Keratinocyte (primary cell): ENCODE data around the gene GPR183. TPM values are rescaled to one million over a fixed set of nuclear protein-coding genes. Genes with fewer than 3 reads are reported as not detected.

Source experiments
- DNase-seq: peaks from one replicate; pipeline ENCODE4 v3.0.0-alpha.2; 2011; ENCODE audit warnings: low read depth, missing footprints, low spot score
- FAIRE-seq: peaks from 2 replicates; lab custom pipeline; 2011; peaks lifted over from hg19 to GRCh38; lab: Jason Lieb, UNC
- H2AFZ ChIP-seq: 2 replicates; pipeline ENCODE4 v1.6.0; 2012; ENCODE audit warnings: low read length, control low read depth, inconsistent platforms; ENCODE audit not compliant: control insufficient read depth
- H3K27ac ChIP-seq: 2 replicates; pipeline ENCODE4 v1.5.1; 2011; ENCODE audit warnings: low read length; ENCODE audit not compliant: control insufficient read depth, insufficient read depth
- H3K27me3 ChIP-seq: 3 replicates; pipeline ENCODE4 v1.6.0; 2011; ENCODE audit warnings: low read length; ENCODE audit not compliant: control insufficient read depth, insufficient read depth; ENCODE audit errors: extremely low read depth
- H3K36me3 ChIP-seq, 2 experiments: 2 replicates in 1 of 2; 3 replicates in 1 of 2; pipeline ENCODE4 v1.5.1; 2011; ENCODE audit warnings: low read length in 2 of 2, mild to moderate bottlenecking in 1 of 2; ENCODE audit not compliant: control insufficient read depth in 2 of 2, insufficient read depth in 2 of 2; ENCODE audit errors: extremely low read depth in 1 of 2
- H3K4me1 ChIP-seq: 3 replicates; pipeline ENCODE4 v1.5.1; 2011; ENCODE audit warnings: low read length; ENCODE audit not compliant: control insufficient read depth, insufficient read depth; ENCODE audit errors: extremely low read depth
- H3K4me2 ChIP-seq: 3 replicates; pipeline ENCODE4 v1.6.0; 2011; ENCODE audit warnings: low read depth, low read length; ENCODE audit not compliant: control insufficient read depth, insufficient read depth; ENCODE audit errors: extremely low read depth
- H3K4me3 ChIP-seq, 3 experiments: fragments of 200-600 bp in 1 of 3; sonication (generic) in 1 of 3; 2 replicates in 2 of 3; 3 replicates in 1 of 3; pipeline ENCODE4 v1.5.1; 2011 to 2016; ENCODE audit warnings: low read length in 3 of 3, mild to moderate bottlenecking in 3 of 3, control low read depth in 2 of 3, inconsistent platforms in 1 of 3, low read depth in 1 of 3, mixed read lengths in 1 of 3, mixed run types in 1 of 3, moderate library complexity in 1 of 3; ENCODE audit not compliant: control insufficient read depth in 2 of 3, insufficient read depth in 2 of 3; ENCODE audit errors: extremely low read depth in 1 of 3
- H3K79me2 ChIP-seq: 2 replicates; pipeline ENCODE4 v1.6.0; 2012; ENCODE audit warnings: low read length; ENCODE audit not compliant: control insufficient read depth, insufficient read depth
- H3K9ac ChIP-seq: 3 replicates; pipeline ENCODE4 v1.6.0; 2011; ENCODE audit warnings: low read length; ENCODE audit not compliant: control insufficient read depth, insufficient read depth; ENCODE audit errors: extremely low read depth
- H3K9me1 ChIP-seq: 3 replicates; pipeline ENCODE4 v1.6.0; 2011; ENCODE audit warnings: low read length; ENCODE audit not compliant: control insufficient read depth, insufficient read depth; ENCODE audit errors: extremely low read depth
- H3K9me3 ChIP-seq: 2 replicates; pipeline ENCODE4 v1.5.1; 2012; ENCODE audit warnings: low read depth, low read length; ENCODE audit not compliant: control insufficient read depth
- H4K20me1 ChIP-seq: 3 replicates; pipeline ENCODE4 v1.6.0; 2011; ENCODE audit warnings: low read length; ENCODE audit not compliant: control insufficient read depth, insufficient read depth; ENCODE audit errors: extremely low read depth
- EZH2 ChIP-seq: IDR thresholded peaks from one replicate; pipeline ENCODE4 v1.6.1; 2012; ENCODE audit warnings: inconsistent platforms, mild to moderate bottlenecking, low read length, moderate library complexity
- dilution Hi-C: fragments of 300-500 bp; cut with MboI; formaldehyde crosslinking; loops from one replicate; pipeline ENCODE4 v1.7.0; 2020; ENCODE audit warnings: low sequenced_read_pairs; ENCODE audit not compliant: extremely low pct_ligation_motif_present
- polyA plus RNA-seq, 5 experiments: library from polyadenylated mRNA; depleted of rRNA in 3 of 5; stranded (reverse) in 3 of 5; stranded (forward) in 1 of 5; unstranded in 1 of 5; fragments of >200 nt; gene quantifications; 1 replicate in 1 of 5; 2 replicates in 3 of 5; 3 replicates in 1 of 5; pipeline versions ENCODE4 v1.2.1 to v1.2.3, GENCODE V29; 2011 to 2012; ENCODE audit warnings: missing spikeins in 2 of 5, low read depth in 1 of 5, low replicate concordance in 1 of 5
- TF ChIP-seq, protein P1 (sequence below), 3 experiments: IDR thresholded peaks in 1 of 3; conservative IDR thresholded peaks in 1 of 3; optimal IDR thresholded peaks in 1 of 3; 2 replicates in 2 of 3; 3 replicates in 1 of 3; pipeline versions ENCODE3 to v1.5.1; 2011; ENCODE audit warnings: low read length in 3 of 3, mild to moderate bottlenecking in 3 of 3, moderate library complexity in 2 of 3, control low read depth in 1 of 3, inconsistent platforms in 1 of 3; ENCODE audit not compliant: insufficient read depth in 2 of 3; ENCODE audit errors: extremely low read depth in 1 of 3

GPR183 gene
- polyA plus RNA-seq, 1 donor (not counting 4 experiments of a cell fraction or from before 2014, with no cell fraction given) = not detected

DNA sequence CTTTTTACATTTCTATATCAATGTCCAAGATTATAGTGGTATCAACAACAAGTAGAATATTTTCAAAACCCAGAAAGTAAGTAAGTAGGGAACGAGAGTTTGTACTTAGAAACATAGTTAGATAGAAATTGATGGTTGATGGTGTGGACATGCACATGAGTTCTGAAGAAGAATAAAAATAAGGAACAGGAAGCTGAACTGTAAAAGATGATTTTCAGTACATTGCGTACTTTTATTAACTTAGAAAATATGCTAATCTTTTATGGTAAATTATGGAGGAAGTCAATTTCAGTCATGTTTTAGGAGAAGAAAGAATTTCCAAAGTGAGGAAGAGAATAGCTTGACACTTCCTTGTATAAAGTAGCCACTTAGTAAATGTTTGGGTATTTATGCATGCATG lies 36.7 kb downstream of the GPR183 start:
- dilution Hi-C loops = no loop called here
- Histone ChIP-seq H3K4me3 (no peak overlapping the region), H3K4me2 (no peak overlapping the region), H3K9ac (no peak overlapping the region), H3K4me1 (no peaks in the 10 kb centered on the region), H3K36me3 (no peaks in the 10 kb centered on the region), H3K27ac (no peak overlapping the region), H3K9me1 (no peaks in the 10 kb centered on the region), H2AFZ (no peak overlapping the region), H4K20me1 (no peaks in the 10 kb centered on the region), H3K79me2 (peaks cover 8% of the 10 kb centered on the region), H3K9me3 (no peaks in the 10 kb centered on the region), H3K27me3 (no peaks in the 10 kb centered on the region)
- TF ChIP-seq, protein P1, sequence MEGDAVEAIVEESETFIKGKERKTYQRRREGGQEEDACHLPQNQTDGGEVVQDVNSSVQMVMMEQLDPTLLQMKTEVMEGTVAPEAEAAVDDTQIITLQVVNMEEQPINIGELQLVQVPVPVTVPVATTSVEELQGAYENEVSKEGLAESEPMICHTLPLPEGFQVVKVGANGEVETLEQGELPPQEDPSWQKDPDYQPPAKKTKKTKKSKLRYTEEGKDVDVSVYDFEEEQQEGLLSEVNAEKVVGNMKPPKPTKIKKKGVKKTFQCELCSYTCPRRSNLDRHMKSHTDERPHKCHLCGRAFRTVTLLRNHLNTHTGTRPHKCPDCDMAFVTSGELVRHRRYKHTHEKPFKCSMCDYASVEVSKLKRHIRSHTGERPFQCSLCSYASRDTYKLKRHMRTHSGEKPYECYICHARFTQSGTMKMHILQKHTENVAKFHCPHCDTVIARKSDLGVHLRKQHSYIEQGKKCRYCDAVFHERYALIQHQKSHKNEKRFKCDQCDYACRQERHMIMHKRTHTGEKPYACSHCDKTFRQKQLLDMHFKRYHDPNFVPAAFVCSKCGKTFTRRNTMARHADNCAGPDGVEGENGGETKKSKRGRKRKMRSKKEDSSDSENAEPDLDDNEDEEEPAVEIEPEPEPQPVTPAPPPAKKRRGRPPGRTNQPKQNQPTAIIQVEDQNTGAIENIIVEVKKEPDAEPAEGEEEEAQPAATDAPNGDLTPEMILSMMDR (optimal IDR thresholded peaks at IDR 0.05 in 1 of 3, IDR thresholded peaks at IDR 0.05 in 1 of 3, conservative IDR thresholded peaks at IDR 0.05 in 1 of 3; ENCODE audit: extremely low read depth in 1 of 3, insufficient read depth in 2 of 3, low read length in 3 of 3) = no peak
- TF ChIP-seq EZH2 = no peak
- DNase-seq (no peak), FAIRE-seq (no peak)

DNA sequence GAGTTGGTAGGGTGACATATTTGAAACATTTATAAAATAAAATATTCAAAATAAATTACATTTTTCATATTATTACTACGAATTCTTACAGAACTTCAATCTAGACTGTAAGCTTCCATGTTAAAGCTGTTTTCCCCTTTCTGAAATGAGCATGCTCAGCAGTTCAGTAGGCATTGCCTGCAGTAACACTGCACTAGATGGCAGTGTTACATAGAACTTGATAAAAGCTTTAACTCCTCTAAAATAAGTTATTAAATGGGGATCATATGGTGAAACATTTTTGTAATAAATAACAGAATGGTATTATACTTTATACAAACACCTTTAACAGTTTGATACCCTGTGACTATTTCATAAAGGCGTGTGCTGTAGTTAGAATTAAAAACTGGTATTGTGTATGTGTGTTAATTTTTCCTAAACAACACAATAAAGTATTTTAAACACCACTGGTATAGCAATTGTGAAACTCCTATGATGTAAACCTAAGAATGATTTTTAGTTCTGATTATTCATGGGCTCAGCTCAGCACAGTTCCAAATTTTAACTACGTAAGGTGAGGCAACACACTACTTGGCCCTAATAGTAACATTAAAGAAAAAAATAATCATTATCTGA lies 37.5 kb downstream of the GPR183 start:
- FAIRE-seq = no peak

More for the DNA sequence above, 37.5 kb downstream of the GPR183 start:
- H3K9me3 ChIP-seq = no peaks in the 10 kb centered on the region
- DNase-seq = no peak
- no peaks in the 10 kb centered on the region for H3K9me1 ChIP-seq
- H2AFZ ChIP-seq = no peak overlapping the region
- H3K27me3 ChIP-seq = no peaks in the 10 kb centered on the region
- H3K79me2 ChIP-seq = peaks cover 8% of the 10 kb centered on the region
- H4K20me1 ChIP-seq = no peaks in the 10 kb centered on the region
- no peak overlapping the region for H3K4me2 ChIP-seq
- no peaks in the 10 kb centered on the region for H3K36me3 ChIP-seq
- H3K4me1 ChIP-seq = no peaks in the 10 kb centered on the region
- no peak overlapping the region for H3K4me3 ChIP-seq
- no peak overlapping the region for H3K9ac ChIP-seq
- no peak for TF ChIP-seq EZH2
- TF ChIP-seq, protein P1 (optimal IDR thresholded peaks at IDR 0.05 in 1 of 3, IDR thresholded peaks at IDR 0.05 in 1 of 3, conservative IDR thresholded peaks at IDR 0.05 in 1 of 3; ENCODE audit: extremely low read depth in 1 of 3, insufficient read depth in 2 of 3, low read length in 3 of 3) = peak in 2 of 3 experiments; percentile 32 to 46
- dilution Hi-C loops = loop anchor here (10.0 kb wide), 1 partner anchor 95 kb away; no protein-coding TSS in a partner anchor
- no peak overlapping the region for H3K27ac ChIP-seq
